SH-SY5Y (cell line): ENCODE results near the gene LTV1.

Experiments used
- GATA2 ChIP-seq: IDR thresholded peaks from 2 replicates; pipeline ENCODE4 v1.6.1; 2011; ENCODE audit warnings: mild to moderate bottlenecking, low read depth, low read length
- GATA3 ChIP-seq: IDR thresholded peaks from 2 replicates; pipeline ENCODE4 v1.6.1; 2011; ENCODE audit warnings: low read depth, mild to moderate bottlenecking, low read length, moderate library complexity

- no peak for TF ChIP-seq GATA2
- TF ChIP-seq GATA3: no peak
These were observed 868 bp downstream of the LTV1 start for GRCh38 chr6:143844006-143844405.
